Adipose tissue (tissue), 3 donors: ENCODE data around the gene PM20D1. TPM values are rescaled to one million over a fixed set of nuclear protein-coding genes. Genes with fewer than 3 reads are reported as not detected.

Source experiments
- H3K27ac ChIP-seq: one replicate; pipeline ENCODE4 v1.5.1; 2013; ENCODE audit warnings: low read depth, low read length
- WGBS, 3 donors: extraction: QIAGEN DNeasy Blood & Tissue Kit; methylation state at CpG; one replicate each; pipeline ENCODE4 v1.1.7; 2013; 5-methylcytosine and 5-hydroxymethylcytosine counted together
- polyA plus RNA-seq, 3 donors: library from polyadenylated mRNA; stranded (reverse); fragments of 200-250 nt; gene quantifications; one replicate each; pipeline ENCODE4 v1.2.3, GENCODE V29; 2013
- donor health status: healthy with polysubstance abuse.
- donor health status: Bipolar disorder and iron deficiency.
- donor health status: healthy.

The PM20D1 gene
- polyA plus RNA-seq, 3 donors = 0.10 to 15.5 (median 0.45) TPM

- WGBS, 3 donors = 1 to 3% (median 2%) methylated on average over 13 to 16 of the region's 16 CpGs
- H3K27ac ChIP-seq = no peak overlapping the region
These were observed 37.6 kb downstream of the PM20D1 start for GRCh38 chr1:205812271-205812877.

GRCh38 chr1:205811660-205812059 lies 38.3 kb downstream of the PM20D1 start:
- 18 to 48% (median 45%) methylated on average over 5 of the region's 5 CpGs for WGBS, 3 donors
- H3K27ac ChIP-seq = no peak overlapping the region

GRCh38 chr1:205810448-205811157 lies 39.3 kb downstream of the PM20D1 start:
- WGBS, 3 donors = 47 to 95% (median 94%) methylated on average over 12 of the region's 12 CpGs
- no peak overlapping the region for H3K27ac ChIP-seq

- 51 to 91% (median 90%) methylated on average over 14 of the region's 14 CpGs for WGBS, 3 donors
- no peak overlapping the region for H3K27ac ChIP-seq
These were observed 40.0 kb downstream of the PM20D1 start for GRCh38 chr1:205809942-205810345.

- 31 to 69% (median 49%) methylated on average over 3 of the region's 3 CpGs for WGBS, 3 donors
These were observed 40.5 kb downstream of the PM20D1 start for GRCh38 chr1:205809469-205809868.

GRCh38 chr1:205805082-205805711 lies 44.7 kb downstream of the PM20D1 start:
- H3K27ac ChIP-seq = no peak overlapping the region
- WGBS, 3 donors = 39 to 74% (median 72%) methylated on average over 5 of the region's 5 CpGs

More at GRCh38 chr1:205809469-205809868, 40.5 kb downstream of the PM20D1 start:
- H3K27ac ChIP-seq = no peak overlapping the region

GRCh38 chr1:205804605-205805004 lies 45.3 kb downstream of the PM20D1 start:
- no peak overlapping the region for H3K27ac ChIP-seq
- 81 to 100% (median 98%) methylated on average over 2 of the region's 2 CpGs for WGBS, 3 donors

GRCh38 chr1:205803986-205804385 lies 45.9 kb downstream of the PM20D1 start:
- 53 to 71% (median 70%) methylated on average over 4 of the region's 4 CpGs for WGBS, 3 donors
- no peak overlapping the region for H3K27ac ChIP-seq

- no peak overlapping the region for H3K27ac ChIP-seq
- 63 to 99% (median 90%) methylated on average over 8 of the region's 8 CpGs for WGBS, 3 donors
These were observed 47.9 kb downstream of the PM20D1 start for GRCh38 chr1:205802060-205802459.

- WGBS, 3 donors = 30 to 83% (median 82%) methylated on average over 7 of the region's 7 CpGs
- no peak overlapping the region for H3K27ac ChIP-seq
These were observed 48.8 kb downstream of the PM20D1 start for GRCh38 chr1:205800981-205801703.

GRCh38 chr1:205800427-205800826 lies 49.5 kb downstream of the PM20D1 start:
- no peak overlapping the region for H3K27ac ChIP-seq
- 42 to 89% (median 86%) methylated on average over 7 of the region's 7 CpGs for WGBS, 3 donors

GRCh38 chr1:205798577-205798976 lies 51.4 kb downstream of the PM20D1 start:
- no peak overlapping the region for H3K27ac ChIP-seq
- 43 to 84% (median 71%) methylated on average over 5 of the region's 5 CpGs for WGBS, 3 donors

- H3K27ac ChIP-seq = no peak overlapping the region
- 65 to 95% (median 93%) methylated on average over 2 of the region's 2 CpGs for WGBS, 3 donors
These were observed 52.8 kb downstream of the PM20D1 start for GRCh38 chr1:205797168-205797567.

- H3K27ac ChIP-seq = no peak overlapping the region
- 57 to 60% (median 59%) methylated on average over 5 of the region's 5 CpGs for WGBS, 3 donors
These were observed 55.8 kb downstream of the PM20D1 start for GRCh38 chr1:205794011-205794730.

- WGBS, 3 donors = 56 to 77% (median 68%) methylated on average over 6 of the region's 6 CpGs
- no peak overlapping the region for H3K27ac ChIP-seq
These were observed 56.8 kb downstream of the PM20D1 start for GRCh38 chr1:205792961-205793673.

- 69 to 87% (median 82%) methylated on average over 8 of the region's 8 CpGs for WGBS, 3 donors
- H3K27ac ChIP-seq = no peak overlapping the region
These were observed 57.5 kb downstream of the PM20D1 start for GRCh38 chr1:205792481-205792881.

GRCh38 chr1:205791568-205792180 lies 58.3 kb downstream of the PM20D1 start:
- 56 to 67% (median 63%) methylated on average over 5 of the region's 5 CpGs for WGBS, 3 donors
- H3K27ac ChIP-seq = no peak overlapping the region
